GM23338 (cell line): ENCODE results near the gene GATAD2A. TPM values are rescaled to one million over a fixed set of nuclear protein-coding genes. Genes with fewer than 3 reads are reported as not detected.

Experiments used
- ATAC-seq: fragments of 200-7000 bp; cut with Tn5 transposase; 3 replicates; pipeline ENCODE4 v1.9.1; 2020
- DNase-seq: peaks from one replicate; pipeline ENCODE4 v3.0.0-alpha.2; 2015; ENCODE audit warnings: low spot score
- H2AFZ ChIP-seq: fragments of 200-600 bp; sonication (generic); 2 replicates; pipeline ENCODE4 v1.8.0; 2016; ENCODE audit warnings: antibody characterized with exemption, mild to moderate bottlenecking, moderate library complexity
- H3F3A ChIP-seq: fragments of 200-600 bp; sonication (generic); replicated peaks from 2 replicates; pipeline ENCODE4 v1.8.0; 2017; ENCODE audit warnings: antibody characterized with exemption, mixed run types, low read depth
- H3K27ac ChIP-seq: fragments of 200-600 bp; sonication (generic); 2 replicates; pipeline ENCODE4 v1.6.1; 2016; ENCODE audit warnings: low read depth
- H3K27me3 ChIP-seq: fragments of 200-600 bp; sonication (generic); 2 replicates; pipeline ENCODE4 v1.8.0; 2016; ENCODE audit warnings: mild to moderate bottlenecking, mixed run types, moderate library complexity; ENCODE audit not compliant: insufficient read depth
- H3K36me3 ChIP-seq: fragments of 200-600 bp; sonication (generic); 2 replicates; pipeline ENCODE4 v1.8.0; 2016; ENCODE audit warnings: mild to moderate bottlenecking; ENCODE audit not compliant: insufficient read depth
- H3K4me1 ChIP-seq: fragments of 200-600 bp; sonication (generic); 2 replicates; pipeline ENCODE4 v1.8.0; 2016; ENCODE audit warnings: mild to moderate bottlenecking, moderate library complexity; ENCODE audit not compliant: insufficient read depth
- H3K4me2 ChIP-seq: fragments of 200-600 bp; sonication (generic); 2 replicates; pipeline ENCODE4 v1.7.1; 2017; ENCODE audit warnings: mixed run types
- H3K4me3 ChIP-seq: fragments of 200-600 bp; sonication (generic); 2 replicates; pipeline ENCODE4 v1.6.1; 2016; ENCODE audit warnings: mixed run types
- H3K79me2 ChIP-seq: fragments of 200-600 bp; sonication (generic); replicated peaks from 2 replicates; pipeline ENCODE4 v1.8.0; 2017; ENCODE audit warnings: mild to moderate bottlenecking; ENCODE audit not compliant: insufficient read depth
- H3K9me2 ChIP-seq: fragments of 200-600 bp; sonication (generic); 2 replicates; pipeline ENCODE4 v1.8.0; 2017; ENCODE audit not compliant: insufficient read depth
- H4K20me1 ChIP-seq: fragments of 200-600 bp; sonication (generic); replicated peaks from 2 replicates; pipeline ENCODE4 v1.8.0; 2017; ENCODE audit warnings: mild to moderate bottlenecking; ENCODE audit not compliant: insufficient read depth
- H3K27ac Mint-ChIP-seq: 2 replicates; pipeline ENCODE4 v1.8.0; 2020; ENCODE audit warnings: inconsistent platforms, mild to moderate bottlenecking, moderate library complexity, mixed read lengths
- H3K27me3 Mint-ChIP-seq: 3 replicates; pipeline ENCODE4 v1.8.0; 2022; ENCODE audit warnings: low read depth, mild to moderate bottlenecking, moderate library complexity, mixed read lengths, inconsistent platforms; ENCODE audit not compliant: insufficient read depth, poor library complexity
- H3K36me3 Mint-ChIP-seq: 3 replicates; pipeline ENCODE4 v1.8.0; 2021; ENCODE audit warnings: low read depth, mild to moderate bottlenecking, inconsistent platforms, moderate library complexity, mixed read lengths
- H3K4me1 Mint-ChIP-seq: 3 replicates; pipeline ENCODE4 v1.8.0; 2020; ENCODE audit warnings: mild to moderate bottlenecking, inconsistent platforms, mixed read lengths
- H3K4me3 Mint-ChIP-seq: 3 replicates; pipeline ENCODE4 v1.8.0; 2021; ENCODE audit warnings: moderate library complexity, mild to moderate bottlenecking, inconsistent platforms, mixed read lengths
- H3K9me3 Mint-ChIP-seq: 3 replicates; pipeline ENCODE4 v1.8.0; 2020; ENCODE audit warnings: moderate library complexity, mild to moderate bottlenecking, inconsistent platforms, mixed read lengths
- CREB1 ChIP-seq: fragments of 250-450 bp; sonication (Bioruptor Pico); IDR thresholded peaks from 2 replicates; pipeline ENCODE4 v1.5.0; 2020; ENCODE audit warnings: low read depth, mild to moderate bottlenecking, moderate library complexity
- EZH2 ChIP-seq: fragments of 200-600 bp; sonication (generic); IDR thresholded peaks from one replicate; pipeline ENCODE4 v1.8.0; 2017; ENCODE audit warnings: antibody characterized with exemption, mild to moderate bottlenecking, low read depth; ENCODE audit not compliant: unreplicated experiment
- EZH2phosphoT487 ChIP-seq: fragments of 200-600 bp; sonication (generic); IDR thresholded peaks from one replicate; pipeline ENCODE4 v1.8.1; 2018; ENCODE audit warnings: antibody characterized with exemption; ENCODE audit not compliant: unreplicated experiment
- JUNB ChIP-seq: IDR thresholded peaks from one replicate; pipeline ENCODE4 v1.6.1; 2016; ENCODE audit warnings: antibody characterized with exemption; ENCODE audit not compliant: unreplicated experiment
- NANOG ChIP-seq: IDR thresholded peaks from 2 replicates; pipeline ENCODE4 v1.6.1; 2016; ENCODE audit warnings: antibody characterized with exemption, borderline replicate concordance
- POLR2AphosphoS5 ChIP-seq: IDR thresholded peaks from 2 replicates; pipeline ENCODE4 v1.6.1; 2016; ENCODE audit warnings: antibody characterized with exemption, low read depth
- STAT1 ChIP-seq: IDR thresholded peaks from one replicate; pipeline ENCODE4 v1.6.1; 2016; ENCODE audit warnings: antibody characterized with exemption; ENCODE audit not compliant: unreplicated experiment
- ZNF114 ChIP-seq: fragments of 250-450 bp; sonication (Bioruptor Pico); IDR thresholded peaks from 2 replicates; pipeline ENCODE4 v1.5.0; 2020; ENCODE audit warnings: mild to moderate bottlenecking, moderate library complexity
- polyA plus RNA-seq: library from polyadenylated mRNA; unstranded; fragments of >200 nt; fragmentation: Nextera tagmentation; extraction: Ambion mirVana; gene quantifications from 2 replicates; pipeline ENCODE4 v1.2.1, GENCODE V29; 2016
- total RNA-seq: library from RNA; depleted of rRNA; stranded (reverse); fragments of >200 nt; shearing (Covaris generic); gene quantifications from 2 replicates; pipeline ENCODE4 v1.2.3, GENCODE V29; 2014
- TF ChIP-seq, protein P1 (sequence below): IDR thresholded peaks from 2 replicates; pipeline ENCODE4 v1.6.1; 2016; ENCODE audit warnings: antibody characterized with exemption
- TF ChIP-seq, protein P2 (sequence below), 2 experiments: fragments of 200-600 bp in 1 of 2; sonication (generic) in 1 of 2; conservative IDR thresholded peaks; 2 replicates each; pipeline versions ENCODE4 v1.5.1 to v1.6.1; 2016 to 2017; ENCODE audit warnings: antibody characterized with exemption in 2 of 2, low read depth in 2 of 2, mild to moderate bottlenecking in 2 of 2, moderate library complexity in 1 of 2
- TF ChIP-seq, protein P3 (sequence below): IDR thresholded peaks from one replicate; pipeline ENCODE4 v1.6.1; 2018; ENCODE audit warnings: antibody characterized with exemption; ENCODE audit not compliant: unreplicated experiment

Gene GATAD2A
- total and polyA plus RNA-seq, 2 experiments from 2014 or later = 40.0 to 151 TPM

DNA sequence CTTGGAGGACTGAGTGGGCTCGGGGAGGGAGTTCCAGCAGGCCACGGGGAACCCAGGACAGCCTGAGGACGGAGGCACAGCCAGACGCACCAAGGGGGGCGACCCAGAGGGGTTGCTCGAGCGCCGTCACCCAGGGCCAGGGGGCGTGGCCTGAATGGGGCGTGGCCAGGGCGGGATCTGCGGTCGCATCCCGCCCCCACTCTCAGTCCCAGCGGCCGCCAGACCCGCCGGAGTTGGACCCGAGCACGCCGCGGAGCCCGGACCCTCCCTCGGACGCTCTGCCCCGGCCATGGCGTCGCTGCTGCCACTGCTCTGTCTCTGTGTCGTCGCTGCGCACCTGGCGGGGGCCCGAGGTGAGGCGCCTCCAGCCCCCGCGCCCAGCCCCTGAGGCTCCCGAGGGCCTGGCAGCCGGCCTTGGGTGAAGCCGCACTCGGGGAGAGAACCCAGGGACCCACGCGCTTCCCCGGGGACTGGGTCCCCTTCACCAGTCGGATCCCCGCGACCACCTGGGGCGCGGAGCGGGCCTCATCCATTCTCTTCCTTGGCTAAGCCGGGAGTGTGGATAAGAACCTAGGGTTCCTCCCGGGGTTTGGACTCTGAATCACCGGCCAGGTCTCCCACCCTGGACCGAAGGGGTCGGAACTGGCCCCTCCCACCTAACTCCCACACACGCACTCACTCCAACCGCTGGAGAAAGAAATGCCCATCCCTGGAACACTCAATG, 132.7 kb downstream of the GATAD2A start, which contains the start of gene CILP2:
Gene CILP2 (plus strand): TSS at position 205 of the 724 bp plus-strand sequence. CDS start 85 bp downstream, at position 290.
- peaks cover 18% of the 10 kb centered on the region for H3K4me1 Mint-ChIP-seq
- peaks cover 30% of the 10 kb centered on the region for H3K27me3 Mint-ChIP-seq
- peaks cover 33% of the 10 kb centered on the region for H3K27me3 ChIP-seq
- H3K79me2 ChIP-seq = no peaks in the 10 kb centered on the region
- H3K27ac ChIP-seq = no peak within 1 kb of the TSS
- peak within 1 kb of the TSS; percentile 80 for H2AFZ ChIP-seq
- peak within 1 kb of the TSS; percentile 63 for H3K4me3 Mint-ChIP-seq
- no peaks in the 10 kb centered on the region; the same call in 2 of the 3 replicates for H3K36me3 Mint-ChIP-seq
- H3F3A ChIP-seq = peaks cover 22% of the 10 kb centered on the region
- H3K9me3 Mint-ChIP-seq = no peaks in the 10 kb centered on the region
- H3K4me2 ChIP-seq = peak within 1 kb of the TSS; percentile 91
- DNase-seq (peak; percentile 89), ATAC-seq (peak; percentile 38)
- H3K4me1 ChIP-seq = peaks cover 5% of the 10 kb centered on the region; the same call in 1 of the 2 replicates
- H3K4me3 ChIP-seq = peak within 1 kb of the TSS; percentile 76
- H3K9me2 ChIP-seq = no peaks in the 10 kb centered on the region
- TF ChIP-seq EZH2 (peak; percentile 44), NANOG (no peak), CREB1 (no peak), POLR2AphosphoS5 (peak; percentile 73), STAT1 (no peak), JUNB (no peak)
- no peak within 1 kb of the TSS for H3K27ac Mint-ChIP-seq
- H4K20me1 ChIP-seq = 0 out of 2 replicates have a peak, but pooled peaks cover 5% of the 10 kb centered on the region
- no peaks in the 10 kb centered on the region for H3K36me3 ChIP-seq

DNA sequence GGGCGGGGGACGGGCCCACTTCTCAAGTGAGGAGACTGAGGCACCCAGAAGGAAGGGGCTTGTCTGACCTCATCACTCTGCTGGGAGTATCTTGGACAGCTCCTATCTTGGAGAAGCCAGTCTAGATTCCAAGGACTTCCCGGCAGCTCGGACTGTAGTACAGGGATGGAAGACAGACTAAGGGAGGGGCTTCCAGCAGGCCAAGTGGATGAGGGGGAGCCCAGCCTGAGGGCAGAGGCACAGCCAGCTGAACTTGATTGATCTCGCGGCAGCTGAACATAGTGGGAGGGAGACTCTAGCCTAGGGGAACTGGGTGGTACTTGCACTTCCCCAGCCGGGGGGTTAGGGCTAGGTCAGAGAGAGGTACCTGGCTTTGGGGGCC, 133.3 kb downstream of the GATAD2A start:
- H3K27ac ChIP-seq = no peak overlapping the region
- Mint-ChIP-seq H3K27me3 (peaks cover 32% of the 10 kb centered on the region), H3K9me3 (no peaks in the 10 kb centered on the region), H3K4me1 (peaks cover 15% of the 10 kb centered on the region), H3K4me3 (peak overlapping the region; percentile 63), H3K36me3 (no peaks in the 10 kb centered on the region; the same call in 2 of the 3 replicates), H3K27ac (no peak overlapping the region)
- ATAC-seq (no peak; the same call in 2 of the 3 replicates), DNase-seq (peak; percentile 40)
- H3K36me3 ChIP-seq = no peaks in the 10 kb centered on the region
- H3F3A ChIP-seq = peaks cover 19% of the 10 kb centered on the region
- H3K4me2 ChIP-seq = peak overlapping the region; percentile 91
- H4K20me1 ChIP-seq = 0 out of 2 replicates have a peak, but pooled peaks cover 5% of the 10 kb centered on the region
- no peak overlapping the region; the same call in 1 of the 2 replicates for H2AFZ ChIP-seq
- peaks cover 5% of the 10 kb centered on the region; the same call in 1 of the 2 replicates for H3K4me1 ChIP-seq
- H3K9me2 ChIP-seq = no peaks in the 10 kb centered on the region
- H3K79me2 ChIP-seq = no peaks in the 10 kb centered on the region
- peaks cover 33% of the 10 kb centered on the region for H3K27me3 ChIP-seq
- H3K4me3 ChIP-seq = peak overlapping the region; percentile 76
- TF ChIP-seq, protein P1, sequence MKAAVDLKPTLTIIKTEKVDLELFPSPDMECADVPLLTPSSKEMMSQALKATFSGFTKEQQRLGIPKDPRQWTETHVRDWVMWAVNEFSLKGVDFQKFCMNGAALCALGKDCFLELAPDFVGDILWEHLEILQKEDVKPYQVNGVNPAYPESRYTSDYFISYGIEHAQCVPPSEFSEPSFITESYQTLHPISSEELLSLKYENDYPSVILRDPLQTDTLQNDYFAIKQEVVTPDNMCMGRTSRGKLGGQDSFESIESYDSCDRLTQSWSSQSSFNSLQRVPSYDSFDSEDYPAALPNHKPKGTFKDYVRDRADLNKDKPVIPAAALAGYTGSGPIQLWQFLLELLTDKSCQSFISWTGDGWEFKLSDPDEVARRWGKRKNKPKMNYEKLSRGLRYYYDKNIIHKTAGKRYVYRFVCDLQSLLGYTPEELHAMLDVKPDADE = no peak
- TF ChIP-seq, protein P2, sequence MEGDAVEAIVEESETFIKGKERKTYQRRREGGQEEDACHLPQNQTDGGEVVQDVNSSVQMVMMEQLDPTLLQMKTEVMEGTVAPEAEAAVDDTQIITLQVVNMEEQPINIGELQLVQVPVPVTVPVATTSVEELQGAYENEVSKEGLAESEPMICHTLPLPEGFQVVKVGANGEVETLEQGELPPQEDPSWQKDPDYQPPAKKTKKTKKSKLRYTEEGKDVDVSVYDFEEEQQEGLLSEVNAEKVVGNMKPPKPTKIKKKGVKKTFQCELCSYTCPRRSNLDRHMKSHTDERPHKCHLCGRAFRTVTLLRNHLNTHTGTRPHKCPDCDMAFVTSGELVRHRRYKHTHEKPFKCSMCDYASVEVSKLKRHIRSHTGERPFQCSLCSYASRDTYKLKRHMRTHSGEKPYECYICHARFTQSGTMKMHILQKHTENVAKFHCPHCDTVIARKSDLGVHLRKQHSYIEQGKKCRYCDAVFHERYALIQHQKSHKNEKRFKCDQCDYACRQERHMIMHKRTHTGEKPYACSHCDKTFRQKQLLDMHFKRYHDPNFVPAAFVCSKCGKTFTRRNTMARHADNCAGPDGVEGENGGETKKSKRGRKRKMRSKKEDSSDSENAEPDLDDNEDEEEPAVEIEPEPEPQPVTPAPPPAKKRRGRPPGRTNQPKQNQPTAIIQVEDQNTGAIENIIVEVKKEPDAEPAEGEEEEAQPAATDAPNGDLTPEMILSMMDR (conservative IDR thresholded peaks at IDR 0.05; ENCODE audit: low read depth in 2 of 2) = no peak
- TF ChIP-seq POLR2AphosphoS5 (no peak), ZNF114 (no peak), CREB1 (no peak), EZH2phosphoT487 (no peak), EZH2 (no peak), STAT1 (no peak), JUNB (no peak)
- TF ChIP-seq, protein P3, sequence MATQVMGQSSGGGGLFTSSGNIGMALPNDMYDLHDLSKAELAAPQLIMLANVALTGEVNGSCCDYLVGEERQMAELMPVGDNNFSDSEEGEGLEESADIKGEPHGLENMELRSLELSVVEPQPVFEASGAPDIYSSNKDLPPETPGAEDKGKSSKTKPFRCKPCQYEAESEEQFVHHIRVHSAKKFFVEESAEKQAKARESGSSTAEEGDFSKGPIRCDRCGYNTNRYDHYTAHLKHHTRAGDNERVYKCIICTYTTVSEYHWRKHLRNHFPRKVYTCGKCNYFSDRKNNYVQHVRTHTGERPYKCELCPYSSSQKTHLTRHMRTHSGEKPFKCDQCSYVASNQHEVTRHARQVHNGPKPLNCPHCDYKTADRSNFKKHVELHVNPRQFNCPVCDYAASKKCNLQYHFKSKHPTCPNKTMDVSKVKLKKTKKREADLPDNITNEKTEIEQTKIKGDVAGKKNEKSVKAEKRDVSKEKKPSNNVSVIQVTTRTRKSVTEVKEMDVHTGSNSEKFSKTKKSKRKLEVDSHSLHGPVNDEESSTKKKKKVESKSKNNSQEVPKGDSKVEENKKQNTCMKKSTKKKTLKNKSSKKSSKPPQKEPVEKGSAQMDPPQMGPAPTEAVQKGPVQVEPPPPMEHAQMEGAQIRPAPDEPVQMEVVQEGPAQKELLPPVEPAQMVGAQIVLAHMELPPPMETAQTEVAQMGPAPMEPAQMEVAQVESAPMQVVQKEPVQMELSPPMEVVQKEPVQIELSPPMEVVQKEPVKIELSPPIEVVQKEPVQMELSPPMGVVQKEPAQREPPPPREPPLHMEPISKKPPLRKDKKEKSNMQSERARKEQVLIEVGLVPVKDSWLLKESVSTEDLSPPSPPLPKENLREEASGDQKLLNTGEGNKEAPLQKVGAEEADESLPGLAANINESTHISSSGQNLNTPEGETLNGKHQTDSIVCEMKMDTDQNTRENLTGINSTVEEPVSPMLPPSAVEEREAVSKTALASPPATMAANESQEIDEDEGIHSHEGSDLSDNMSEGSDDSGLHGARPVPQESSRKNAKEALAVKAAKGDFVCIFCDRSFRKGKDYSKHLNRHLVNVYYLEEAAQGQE = no peak
